ENCODE data around the gene VDR.

Gene VDR

DNA sequence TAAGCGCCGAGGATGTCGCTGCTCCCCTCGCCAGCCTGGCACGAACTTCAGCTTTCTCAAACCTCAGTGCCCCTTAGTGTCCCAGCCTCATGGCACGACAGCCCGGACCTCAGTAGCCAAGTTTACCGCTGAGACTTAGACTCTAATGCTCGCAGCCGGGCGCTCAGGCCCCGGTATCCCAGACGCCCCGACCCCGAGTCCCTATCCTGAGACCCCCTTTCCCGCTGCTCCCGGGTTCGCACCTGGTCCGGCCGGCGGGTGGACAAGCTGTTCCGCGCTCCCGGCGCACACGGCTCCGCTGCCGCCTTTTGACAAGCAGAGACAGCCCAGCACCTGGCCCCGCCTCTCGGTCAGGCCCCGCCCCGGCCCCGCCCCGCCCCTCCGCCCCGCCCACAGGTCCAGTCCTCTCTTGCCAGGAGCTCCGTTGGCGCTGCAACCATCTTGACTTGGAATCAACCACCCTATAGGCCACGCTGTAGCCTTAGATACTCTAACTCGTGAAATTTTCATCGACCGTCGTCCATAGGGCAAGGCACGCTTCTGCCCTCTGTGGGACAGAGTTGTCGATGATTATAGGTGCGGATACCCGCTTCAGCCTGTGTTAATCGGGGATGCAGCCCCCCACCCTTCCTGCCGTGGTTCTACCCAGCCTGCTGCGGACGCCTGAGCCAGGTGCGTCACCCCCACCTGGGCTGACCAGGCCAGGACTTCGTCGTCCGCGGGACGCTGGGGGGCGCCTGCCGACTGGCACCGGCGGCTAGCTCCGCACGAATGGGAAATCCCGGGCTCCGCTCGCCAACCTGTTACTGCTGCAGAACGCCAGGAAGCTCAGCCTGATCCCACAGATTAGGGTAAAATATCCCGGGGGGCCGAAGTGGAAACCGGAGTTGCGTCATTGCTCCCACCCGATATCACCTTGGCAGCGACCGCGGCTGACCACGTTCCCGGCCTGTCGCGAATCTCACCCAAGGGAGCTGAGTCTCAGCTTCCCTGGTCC lies at the start of gene VDR:
TSS of gene VDR (minus strand) at position 282 of the 997 bp plus-strand sequence. CDS start 25,881 bp downstream, outside the sequence.
- DNase-seq (ENCODE audit: low read depth in 2 of 2) = peak; percentile 31 to 38

GRCh38 chr12:47954058-47954457 lies 49.3 kb upstream of the VDR start:
- no peak for DNase-seq (ENCODE audit: low read depth in 2 of 2)

DNA sequence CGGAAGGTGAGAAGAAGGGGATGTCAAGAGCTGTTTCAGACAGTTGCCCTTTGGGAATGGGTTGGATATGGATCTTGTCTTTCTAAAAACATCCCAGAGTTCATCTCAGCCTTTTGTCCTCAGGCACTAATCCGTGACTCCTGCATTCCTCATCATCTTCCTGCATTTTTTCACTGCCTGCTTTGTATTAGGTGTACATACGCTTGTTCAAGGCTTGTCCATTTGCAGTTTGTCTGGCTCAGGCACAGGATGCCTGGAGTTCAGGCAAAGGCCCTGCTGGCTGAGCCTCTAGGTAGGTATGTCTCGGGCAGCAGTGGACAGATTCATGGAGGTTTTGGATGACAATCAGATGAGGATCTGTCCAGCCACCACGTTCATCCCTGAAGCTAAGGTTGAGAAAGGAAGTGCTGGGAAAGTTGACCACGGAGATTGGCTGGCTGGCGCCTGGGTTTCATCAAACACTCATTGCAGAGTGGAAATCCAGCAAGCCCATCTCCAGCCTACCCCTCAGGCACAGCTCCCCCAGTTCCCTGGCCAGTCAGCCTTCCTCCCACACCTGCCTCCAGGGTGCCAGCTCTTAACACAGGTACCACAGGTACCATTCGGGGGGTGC lies 46.2 kb upstream of the VDR start:
- DNase-seq (ENCODE audit: low read depth in 2 of 2) = no peak

GRCh38 chr12:47949441-47950341 lies 44.9 kb upstream of the VDR start:
- DNase-seq (ENCODE audit: low read depth in 2 of 2) = no peak

DNA sequence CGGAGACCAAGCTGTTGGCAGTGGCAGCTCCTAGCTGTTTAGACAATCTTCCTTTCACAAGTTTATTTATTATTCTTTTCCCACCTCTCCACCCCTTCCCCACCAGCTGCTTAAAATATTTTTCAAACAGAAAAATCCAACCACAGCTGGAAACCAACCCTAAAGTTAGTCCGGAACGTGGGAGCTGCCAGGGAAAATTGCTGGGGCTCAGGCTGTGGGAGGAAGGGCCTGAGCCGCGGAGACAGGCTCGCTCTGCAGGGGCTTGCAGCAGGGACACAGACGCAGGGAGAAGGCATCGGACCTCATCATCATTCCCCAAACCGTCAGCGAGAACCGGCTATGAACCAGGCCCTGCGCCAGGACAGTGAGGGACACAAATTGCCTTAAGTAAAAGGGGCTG lies 42.5 kb upstream of the VDR start:
- no peak for DNase-seq (ENCODE audit: low read depth in 2 of 2)

DNA sequence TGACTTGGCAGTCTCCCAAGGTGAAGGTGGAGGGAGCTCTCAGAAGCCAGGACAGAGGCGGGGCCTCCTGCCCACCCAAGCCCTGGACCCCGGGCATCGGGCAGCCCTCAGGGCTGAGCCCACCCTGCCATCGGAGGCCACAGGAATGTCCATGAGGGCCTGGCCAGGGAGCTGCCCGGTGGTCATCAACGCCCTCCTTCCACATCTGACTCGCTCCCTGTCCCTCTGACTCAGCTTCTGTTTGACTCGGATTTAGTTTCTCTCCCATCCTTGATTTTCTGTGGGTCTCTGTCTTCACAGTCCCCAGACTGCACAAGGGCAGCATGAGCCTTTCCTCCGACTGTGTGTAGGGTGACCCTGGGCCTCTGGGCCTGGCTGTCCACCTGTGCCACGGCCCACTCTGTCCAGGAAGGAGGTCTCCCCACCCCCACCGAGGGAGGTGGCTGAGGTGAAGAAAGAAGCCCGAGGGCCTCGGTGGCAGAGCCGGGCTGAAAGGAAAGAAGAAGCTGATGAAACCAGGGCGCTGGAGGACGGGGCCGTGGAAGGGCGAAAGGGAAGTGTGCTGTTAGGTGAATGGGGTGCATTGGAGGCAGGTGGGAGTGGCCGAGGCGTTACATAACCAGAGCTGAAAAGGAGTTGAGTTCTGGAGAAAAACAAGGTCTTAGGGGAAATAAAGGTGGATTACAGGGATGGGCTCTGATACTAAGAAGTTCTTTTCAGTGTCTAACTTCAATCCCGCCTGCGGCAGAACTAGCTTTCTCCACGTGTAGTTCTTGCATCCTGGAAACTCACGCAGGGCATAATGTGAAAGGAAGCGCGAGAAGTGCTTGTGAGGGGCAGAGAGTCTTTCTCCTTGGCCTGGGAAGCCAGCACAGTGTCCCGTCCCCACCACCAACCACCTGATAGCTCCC lies 41.9 kb upstream of the VDR start:
- DNase-seq (ENCODE audit: low read depth in 2 of 2) = no peak

GRCh38 chr12:47945341-47945728 lies 40.5 kb upstream of the VDR start:
- no peak for DNase-seq (ENCODE audit: low read depth in 2 of 2)

GRCh38 chr12:47944685-47945340 lies 40.0 kb upstream of the VDR start:
- no peak for DNase-seq (ENCODE audit: low read depth in 2 of 2)

- no peak for DNase-seq (ENCODE audit: low read depth in 2 of 2)
Measured at GRCh38 chr12:47943623-47944340, 39.0 kb upstream of the VDR start.

DNA sequence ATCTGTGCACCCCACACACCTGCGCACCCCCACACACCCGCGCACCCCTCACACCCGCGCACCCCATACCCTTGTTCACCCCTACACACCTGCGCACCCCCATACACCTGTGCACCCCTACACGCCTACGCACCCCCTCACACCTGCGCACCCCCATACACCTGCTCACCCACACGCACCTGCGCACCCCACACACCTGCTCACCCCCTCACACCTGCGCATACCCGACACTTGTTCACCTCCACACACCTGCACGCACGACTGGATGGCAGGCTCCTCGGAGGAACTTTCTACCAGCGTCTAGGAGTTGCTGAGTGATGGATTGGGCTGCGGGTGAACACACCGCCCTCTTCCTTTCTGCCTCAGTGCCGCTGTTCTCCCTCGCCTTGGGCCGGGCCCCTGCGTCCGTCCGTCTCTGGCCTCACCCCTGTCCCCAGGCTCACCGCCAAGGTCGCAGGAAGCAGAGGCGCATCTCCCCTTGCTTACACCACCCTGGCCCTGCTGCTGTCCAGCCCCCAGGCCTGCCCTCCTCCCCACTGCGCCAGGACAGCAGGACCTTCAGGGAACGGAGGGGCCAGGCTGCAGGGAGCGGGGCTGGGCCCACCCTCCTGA lies 37.9 kb upstream of the VDR start:
- DNase-seq (ENCODE audit: low read depth in 2 of 2) = no peak

GRCh38 chr12:47941871-47942613 lies 37.2 kb upstream of the VDR start:
- DNase-seq (ENCODE audit: low read depth in 2 of 2) = no peak

DNA sequence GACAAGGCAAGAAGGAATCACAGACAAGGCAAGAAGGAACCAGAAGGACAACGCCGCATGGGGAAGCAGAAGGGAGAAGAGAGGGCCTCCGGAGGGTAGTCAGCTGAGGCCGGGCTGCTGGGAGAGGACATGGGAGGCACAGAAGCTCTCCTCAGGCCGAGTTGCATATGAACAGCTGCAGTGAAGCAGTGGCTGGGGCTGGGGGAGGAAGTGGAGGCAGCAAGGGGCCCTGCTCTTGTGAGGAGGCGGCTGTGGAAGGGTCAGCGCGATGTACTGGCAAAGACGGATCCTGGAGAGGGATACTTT lies 36.6 kb upstream of the VDR start:
- DNase-seq (ENCODE audit: low read depth in 2 of 2) = no peak

GRCh38 chr12:47940773-47941474 lies 36.1 kb upstream of the VDR start:
- no peak for DNase-seq (ENCODE audit: low read depth in 2 of 2)

DNA sequence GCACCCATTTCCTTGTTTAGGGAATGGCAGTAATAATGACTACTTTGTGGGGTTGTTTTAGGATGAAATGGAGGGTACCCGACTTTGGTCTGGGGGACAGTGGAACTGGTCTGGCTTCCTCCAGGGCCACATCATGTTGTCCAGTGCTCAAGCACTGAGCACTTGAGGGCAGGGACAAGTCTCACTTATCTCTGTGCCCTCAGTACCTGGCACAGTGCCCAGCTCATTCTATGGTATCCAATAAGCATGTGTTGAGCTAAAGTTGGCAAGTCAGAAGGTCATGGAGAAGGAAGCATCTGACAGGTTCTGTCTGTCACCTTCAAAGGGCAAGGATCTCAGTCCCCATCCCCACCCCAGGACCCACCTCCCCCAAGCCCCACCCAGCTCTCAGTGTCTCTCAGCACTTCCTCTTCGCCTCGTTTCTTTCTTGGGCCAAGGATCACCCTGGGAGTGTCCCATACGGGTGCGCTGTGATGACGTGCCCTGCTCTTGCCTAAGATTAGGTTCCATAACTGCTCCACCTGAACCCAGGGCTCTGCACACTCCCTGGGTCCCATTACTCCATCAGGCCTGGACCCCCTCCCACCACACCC lies 34.3 kb upstream of the VDR start:
- no peak for DNase-seq (ENCODE audit: low read depth in 2 of 2)

GRCh38 chr12:47938594-47938993 lies 33.8 kb upstream of the VDR start:
- DNase-seq (ENCODE audit: low read depth in 2 of 2) = no peak

DNA sequence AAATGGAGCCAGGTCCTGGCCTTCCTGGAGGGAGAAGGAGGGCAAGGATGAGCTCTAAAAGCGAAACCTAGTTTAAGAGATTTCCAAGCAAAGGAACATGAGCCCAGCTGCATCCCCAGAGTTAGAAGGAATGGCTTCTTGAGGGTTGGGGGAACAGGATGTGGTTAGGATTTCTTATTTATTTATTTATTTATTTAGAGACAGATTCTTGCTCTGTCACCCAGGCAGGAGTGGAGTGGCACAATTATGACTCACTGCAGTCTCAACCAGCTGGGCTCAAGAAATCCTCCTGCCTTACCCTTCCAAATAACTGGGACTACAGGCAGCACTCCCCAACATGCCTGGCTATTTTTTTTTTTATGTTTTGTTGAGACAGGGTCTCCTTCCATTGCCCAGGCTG lies 33.3 kb upstream of the VDR start:
- no peak for DNase-seq (ENCODE audit: low read depth in 2 of 2)

DNA sequence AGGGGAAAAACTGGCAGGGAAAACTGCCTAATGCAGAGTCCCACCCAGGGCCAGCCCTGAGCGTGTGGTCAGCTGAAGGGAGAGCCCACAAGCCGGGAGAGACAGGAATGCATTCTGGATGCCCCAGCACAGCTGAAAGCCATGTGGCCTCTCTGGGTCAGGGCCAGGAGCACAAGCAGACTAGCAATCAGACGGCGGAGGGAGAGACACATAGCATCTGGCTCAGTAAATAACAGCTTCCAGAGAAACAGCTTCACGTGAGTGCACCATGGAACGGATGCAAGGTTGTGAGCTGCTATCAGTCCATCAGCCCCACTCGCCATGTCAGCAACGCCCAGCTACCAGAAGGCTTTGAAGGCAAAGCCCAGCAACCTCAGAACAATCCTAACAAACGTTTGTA lies 30.4 kb upstream of the VDR start:
- DNase-seq (ENCODE audit: low read depth in 2 of 2) = no peak

DNA sequence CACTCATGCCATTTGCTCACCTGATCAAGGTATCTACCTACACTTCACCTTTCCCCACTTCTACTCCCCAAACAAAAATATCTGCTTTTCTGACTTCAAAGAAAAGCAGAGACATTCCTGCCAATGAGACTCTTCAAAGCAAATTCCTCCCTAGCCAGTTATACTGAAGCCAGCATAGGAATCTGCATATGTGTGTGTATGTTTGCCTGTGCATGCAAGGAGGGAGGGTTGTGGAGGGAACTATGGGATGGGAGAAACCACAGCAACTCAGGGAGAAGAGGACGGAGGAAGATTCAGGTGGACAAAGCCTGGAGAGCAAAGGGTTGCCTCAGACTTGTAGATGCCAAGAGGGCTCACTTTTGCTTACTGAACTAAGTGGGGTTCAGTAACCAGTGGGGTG lies 26.4 kb upstream of the VDR start:
- DNase-seq (ENCODE audit: low read depth in 2 of 2) = no peak
